ENCODE data around the gene PSME3IP1.

DNA sequence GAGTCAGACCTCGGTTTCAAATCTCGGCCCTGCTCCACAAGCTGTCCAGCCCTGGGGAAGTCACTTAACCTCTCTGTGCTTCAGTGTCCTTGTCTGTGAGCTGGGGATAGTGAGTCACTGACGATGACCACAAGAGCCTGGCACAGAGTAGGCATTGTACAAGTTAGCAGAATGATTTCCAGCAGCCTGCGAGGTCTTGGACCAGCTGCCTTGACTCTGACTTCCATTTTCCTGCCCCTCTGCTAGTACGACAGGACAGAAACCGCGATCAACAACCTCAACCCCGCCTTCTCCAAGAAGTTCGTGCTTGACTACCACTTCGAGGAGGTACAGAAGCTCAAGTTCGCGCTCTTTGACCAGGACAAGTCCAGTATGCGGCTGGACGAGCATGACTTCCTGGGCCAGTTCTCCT lies 72.8 kb downstream of the PSME3IP1 start:
- TF ChIP-seq, protein P1, sequence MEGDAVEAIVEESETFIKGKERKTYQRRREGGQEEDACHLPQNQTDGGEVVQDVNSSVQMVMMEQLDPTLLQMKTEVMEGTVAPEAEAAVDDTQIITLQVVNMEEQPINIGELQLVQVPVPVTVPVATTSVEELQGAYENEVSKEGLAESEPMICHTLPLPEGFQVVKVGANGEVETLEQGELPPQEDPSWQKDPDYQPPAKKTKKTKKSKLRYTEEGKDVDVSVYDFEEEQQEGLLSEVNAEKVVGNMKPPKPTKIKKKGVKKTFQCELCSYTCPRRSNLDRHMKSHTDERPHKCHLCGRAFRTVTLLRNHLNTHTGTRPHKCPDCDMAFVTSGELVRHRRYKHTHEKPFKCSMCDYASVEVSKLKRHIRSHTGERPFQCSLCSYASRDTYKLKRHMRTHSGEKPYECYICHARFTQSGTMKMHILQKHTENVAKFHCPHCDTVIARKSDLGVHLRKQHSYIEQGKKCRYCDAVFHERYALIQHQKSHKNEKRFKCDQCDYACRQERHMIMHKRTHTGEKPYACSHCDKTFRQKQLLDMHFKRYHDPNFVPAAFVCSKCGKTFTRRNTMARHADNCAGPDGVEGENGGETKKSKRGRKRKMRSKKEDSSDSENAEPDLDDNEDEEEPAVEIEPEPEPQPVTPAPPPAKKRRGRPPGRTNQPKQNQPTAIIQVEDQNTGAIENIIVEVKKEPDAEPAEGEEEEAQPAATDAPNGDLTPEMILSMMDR (IDR thresholded peaks at IDR 0.05): no peak
- TF ChIP-seq CREB1 (CRISPR knock-in tag; IDR thresholded peaks at IDR 0.05) (no peak), FOXJ3 (CRISPR knock-in tag; IDR thresholded peaks at IDR 0.05; ENCODE audit: borderline replicate concordance) (no peak), MYBL2 (CRISPR knock-in tag; IDR thresholded peaks at IDR 0.05) (no peak), KAT7 (CRISPR knock-in tag; IDR thresholded peaks at IDR 0.05; ENCODE audit: borderline replicate concordance) (no peak), MXD4 (CRISPR knock-in tag; IDR thresholded peaks at IDR 0.05; ENCODE audit: borderline replicate concordance) (no peak), CBFB (CRISPR knock-in tag; IDR thresholded peaks at IDR 0.05; ENCODE audit: low read depth) (no peak)
- TF ChIP-seq, protein P2, sequence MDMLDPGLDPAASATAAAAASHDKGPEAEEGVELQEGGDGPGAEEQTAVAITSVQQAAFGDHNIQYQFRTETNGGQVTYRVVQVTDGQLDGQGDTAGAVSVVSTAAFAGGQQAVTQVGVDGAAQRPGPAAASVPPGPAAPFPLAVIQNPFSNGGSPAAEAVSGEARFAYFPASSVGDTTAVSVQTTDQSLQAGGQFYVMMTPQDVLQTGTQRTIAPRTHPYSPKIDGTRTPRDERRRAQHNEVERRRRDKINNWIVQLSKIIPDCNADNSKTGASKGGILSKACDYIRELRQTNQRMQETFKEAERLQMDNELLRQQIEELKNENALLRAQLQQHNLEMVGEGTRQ (CRISPR knock-in tag; IDR thresholded peaks at IDR 0.05): no peak
- TF ChIP-seq, protein P3, sequence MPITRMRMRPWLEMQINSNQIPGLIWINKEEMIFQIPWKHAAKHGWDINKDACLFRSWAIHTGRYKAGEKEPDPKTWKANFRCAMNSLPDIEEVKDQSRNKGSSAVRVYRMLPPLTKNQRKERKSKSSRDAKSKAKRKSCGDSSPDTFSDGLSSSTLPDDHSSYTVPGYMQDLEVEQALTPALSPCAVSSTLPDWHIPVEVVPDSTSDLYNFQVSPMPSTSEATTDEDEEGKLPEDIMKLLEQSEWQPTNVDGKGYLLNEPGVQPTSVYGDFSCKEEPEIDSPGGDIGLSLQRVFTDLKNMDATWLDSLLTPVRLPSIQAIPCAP (CRISPR knock-in tag; IDR thresholded peaks at IDR 0.05): no peak
- TF ChIP-seq, protein P4, sequence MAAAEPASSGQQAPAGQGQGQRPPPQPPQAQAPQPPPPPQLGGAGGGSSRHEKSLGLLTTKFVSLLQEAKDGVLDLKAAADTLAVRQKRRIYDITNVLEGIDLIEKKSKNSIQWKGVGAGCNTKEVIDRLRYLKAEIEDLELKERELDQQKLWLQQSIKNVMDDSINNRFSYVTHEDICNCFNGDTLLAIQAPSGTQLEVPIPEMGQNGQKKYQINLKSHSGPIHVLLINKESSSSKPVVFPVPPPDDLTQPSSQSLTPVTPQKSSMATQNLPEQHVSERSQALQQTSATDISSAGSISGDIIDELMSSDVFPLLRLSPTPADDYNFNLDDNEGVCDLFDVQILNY (CRISPR knock-in tag; IDR thresholded peaks at IDR 0.05): no peak
- TF ChIP-seq, protein P5, sequence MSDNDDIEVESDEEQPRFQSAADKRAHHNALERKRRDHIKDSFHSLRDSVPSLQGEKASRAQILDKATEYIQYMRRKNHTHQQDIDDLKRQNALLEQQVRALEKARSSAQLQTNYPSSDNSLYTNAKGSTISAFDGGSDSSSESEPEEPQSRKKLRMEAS (CRISPR knock-in tag; IDR thresholded peaks at IDR 0.05): no peak
